Bronchial epithelial cell (primary cell): ENCODE measurements around the gene CDH22. TPM values are rescaled to one million over a fixed set of nuclear protein-coding genes. Genes with fewer than 3 reads are reported as not detected.

Experiments used
- DNase-seq: peaks from one replicate; pipeline ENCODE4 v3.0.0-alpha.2; 2010; ENCODE audit warnings: low read depth
- FAIRE-seq: peaks from 2 replicates; lab custom pipeline; 2011; peaks lifted over from hg19 to GRCh38; lab: Jason Lieb, UNC
- H3K27me3 ChIP-seq: 2 replicates; pipeline ENCODE4 v1.5.1; 2011; ENCODE audit warnings: low read length; ENCODE audit not compliant: control insufficient read depth, insufficient read depth
- H3K36me3 ChIP-seq: 2 replicates; pipeline ENCODE4 v1.5.1; 2011; ENCODE audit warnings: low read length; ENCODE audit not compliant: control insufficient read depth, insufficient read depth
- H3K4me3 ChIP-seq: 2 replicates; pipeline ENCODE4 v1.5.1; 2011; ENCODE audit warnings: mild to moderate bottlenecking, low read depth, low read length, control low read depth
- CTCF ChIP-seq: IDR thresholded peaks from 2 replicates; pipeline ENCODE4 v1.5.1; 2011; ENCODE audit warnings: mild to moderate bottlenecking, moderate library complexity, low read length, control low read depth, inconsistent platforms; ENCODE audit not compliant: insufficient read depth, severe bottlenecking
- total RNA-seq: library from RNA; depleted of rRNA; stranded (reverse); fragments of >200 nt; gene quantifications from 2 replicates; pipeline ENCODE4 v1.2.1, GENCODE V29; 2014

CDH22 gene
- total RNA-seq, 1 donor from 2014 or later, result not detected

- TF ChIP-seq CTCF, result no peak
These were observed 45.9 kb upstream of the CDH22 start for GRCh38 chr20:46354207-46354555.

GRCh38 chr20:46353500-46354206 is 45.4 kb upstream of the CDH22 start:
- DNase-seq, result no peak
- TF ChIP-seq CTCF, result no peak
- Histone ChIP-seq H3K4me3 (no peak overlapping the region), H3K27me3 (no peaks in the 10 kb centered on the region), H3K36me3 (peaks cover 30% of the 10 kb centered on the region)
- FAIRE-seq, result no peak

More at GRCh38 chr20:46354207-46354555, 45.9 kb upstream of the CDH22 start:
- no peak overlapping the region for H3K4me3 ChIP-seq
- no peak for DNase-seq
- no peak for FAIRE-seq
- H3K36me3 ChIP-seq, result peaks cover 29% of the 10 kb centered on the region
- no peaks in the 10 kb centered on the region for H3K27me3 ChIP-seq

- TF ChIP-seq CTCF, result no peak
- Histone ChIP-seq H3K36me3 (peaks cover 25% of the 10 kb centered on the region), H3K27me3 (no peaks in the 10 kb centered on the region), H3K4me3 (no peak overlapping the region)
- DNase-seq, result no peak
- FAIRE-seq, result no peak
These were observed 44.2 kb upstream of the CDH22 start for GRCh38 chr20:46352370-46352938.

GRCh38 chr20:46351357-46352058 is 43.2 kb upstream of the CDH22 start:
- DNase-seq (no peak), FAIRE-seq (no peak)
- H3K4me3 ChIP-seq, result no peak overlapping the region
- no peaks in the 10 kb centered on the region for H3K27me3 ChIP-seq
- no peak for TF ChIP-seq CTCF
- peaks cover 25% of the 10 kb centered on the region for H3K36me3 ChIP-seq

GRCh38 chr20:46350986-46351267 is 42.6 kb upstream of the CDH22 start:
- TF ChIP-seq CTCF, result no peak
- FAIRE-seq (no peak), DNase-seq (no peak)
- Histone ChIP-seq H3K4me3 (no peak overlapping the region), H3K36me3 (peaks cover 20% of the 10 kb centered on the region), H3K27me3 (no peaks in the 10 kb centered on the region)
